Activated naive CD4-positive, alpha-beta T cell treated with anti-CD3 and anti-CD28 coated beads, Interleukin-2, amount 10 ng/mL, durations not matched to agents 7 days and 5 days (primary cell): Measurements from ENCODE around the gene C16orf78.

Source experiments
- CTCF ChIA-PET: fragments of 350-600 bp; sonication (Branson Sonifier 250); formaldehyde crosslinking; loops from one replicate; lab custom pipeline; 2021; ENCODE audit warnings: antibody characterized with exemption; lab: Charles Lee
- DNase-seq: peaks from one replicate; pipeline ENCODE4 v3.0.0-alpha.2; 2020
- H3K27ac Mint-ChIP-seq: one replicate; pipeline ENCODE4 v1.8.0; 2021; ENCODE audit warnings: mild to moderate bottlenecking, moderate library complexity, mixed read lengths
- H3K27me3 Mint-ChIP-seq: one replicate; pipeline ENCODE4 v1.8.0; 2021; ENCODE audit warnings: mild to moderate bottlenecking, mixed read lengths
- H3K36me3 Mint-ChIP-seq: one replicate; pipeline ENCODE4 v1.8.0; 2021; ENCODE audit warnings: mixed read lengths
- H3K4me1 Mint-ChIP-seq: one replicate; pipeline ENCODE4 v1.8.0; 2021; ENCODE audit warnings: mixed read lengths
- H3K4me3 Mint-ChIP-seq: one replicate; pipeline ENCODE4 v1.8.0; 2021; ENCODE audit warnings: mild to moderate bottlenecking, moderate library complexity, mixed read lengths
- H3K9me3 Mint-ChIP-seq: one replicate; pipeline ENCODE4 v1.8.0; 2021; ENCODE audit warnings: mixed read lengths

Gene C16orf78, protein sequence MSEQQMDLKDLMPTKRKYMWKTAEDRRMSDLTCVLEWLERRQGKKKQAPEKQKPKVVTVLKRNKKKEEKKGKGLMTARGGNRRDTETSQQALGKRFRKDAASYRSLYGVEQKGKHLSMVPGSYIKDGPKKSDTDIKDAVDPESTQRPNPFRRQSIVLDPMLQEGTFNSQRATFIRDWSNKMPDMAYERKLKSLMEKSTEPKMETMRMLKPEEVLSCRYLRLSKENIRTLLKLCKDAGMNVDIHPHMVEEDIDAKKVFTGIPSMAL

DNA sequence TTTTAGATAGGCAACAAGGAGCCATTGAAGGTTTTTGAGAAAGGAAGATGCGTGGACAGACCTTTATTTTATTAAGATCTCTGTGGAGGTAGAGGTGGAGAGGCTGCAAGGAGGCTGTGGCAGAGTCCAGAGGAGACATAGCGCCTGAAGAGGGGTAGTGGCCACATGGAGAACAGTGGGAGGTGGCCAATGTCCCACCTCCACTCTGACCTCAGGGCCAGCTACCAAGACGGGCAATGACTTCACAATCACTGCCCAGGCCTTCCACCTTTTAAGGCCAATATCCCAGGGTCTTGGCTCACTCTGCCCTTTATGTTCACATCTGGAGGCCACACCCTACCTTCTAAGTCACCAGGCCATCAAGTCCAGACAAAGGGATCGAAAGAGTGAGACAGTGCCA lies at the start of gene C16orf78:
Gene C16orf78 (plus strand): TSS at position 301 of the 400 bp plus-strand sequence. CDS start 136 bp downstream, outside the sequence.
- no peaks in the 10 kb centered on the region for H3K4me1 Mint-ChIP-seq
- H3K4me3 Mint-ChIP-seq = no peak within 1 kb of the TSS
- H3K9me3 Mint-ChIP-seq = no peaks in the 10 kb centered on the region
- H3K27me3 Mint-ChIP-seq = peaks cover 12% of the 10 kb centered on the region
- no peaks in the 10 kb centered on the region for H3K36me3 Mint-ChIP-seq
- no peak for DNase-seq
- CTCF ChIA-PET = no interaction called here
- no peak within 1 kb of the TSS for H3K27ac Mint-ChIP-seq

DNA sequence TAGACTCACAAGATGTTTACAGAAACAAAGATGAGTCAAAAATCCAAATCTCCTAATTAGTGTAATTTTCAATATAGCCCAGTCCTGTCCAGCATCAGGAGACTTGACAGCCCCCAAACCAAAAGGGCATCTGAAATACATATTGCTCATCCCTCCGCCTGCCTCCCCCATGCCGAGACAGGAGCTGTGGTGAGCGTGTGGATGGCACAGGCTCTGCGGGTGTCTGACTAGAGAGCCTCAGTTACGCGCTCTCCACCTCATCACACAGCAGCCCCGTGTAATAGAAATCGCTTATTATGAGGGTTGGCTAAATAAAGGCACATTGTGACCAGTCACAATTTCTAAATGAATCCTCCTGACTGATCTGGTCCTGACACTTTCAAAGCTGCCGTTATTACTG lies 48.9 kb upstream of the C16orf78 start:
- Mint-ChIP-seq H3K9me3 (no peaks in the 10 kb centered on the region), H3K27ac (no peak overlapping the region), H3K4me3 (no peak overlapping the region), H3K27me3 (peaks cover 4% of the 10 kb centered on the region), H3K36me3 (no peaks in the 10 kb centered on the region), H3K4me1 (no peaks in the 10 kb centered on the region)
- CTCF ChIA-PET = no interaction called here
- DNase-seq = no peak

DNA sequence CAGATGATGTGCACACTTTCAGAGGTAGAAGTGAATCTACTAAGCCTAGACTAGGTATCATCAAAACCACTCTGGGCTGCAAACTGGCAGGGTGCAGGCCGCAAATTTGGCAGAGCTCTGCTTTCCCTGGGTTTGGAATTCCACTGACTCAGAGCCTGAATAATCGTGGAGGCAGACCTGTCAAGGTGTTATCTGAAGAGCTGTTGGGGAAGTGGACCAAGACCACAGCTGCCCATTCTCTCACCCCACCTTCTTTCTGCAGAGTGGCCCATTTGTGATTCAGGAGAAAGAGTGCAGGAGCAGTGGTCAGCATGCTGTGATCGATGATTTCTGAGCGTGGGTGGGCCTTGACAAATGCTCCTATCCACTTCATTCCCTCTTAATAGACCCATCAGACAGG lies 46.1 kb upstream of the C16orf78 start:
- DNase-seq = no peak
- no peaks in the 10 kb centered on the region for H3K4me1 Mint-ChIP-seq
- no peaks in the 10 kb centered on the region for H3K9me3 Mint-ChIP-seq
- H3K27ac Mint-ChIP-seq = no peak overlapping the region
- no peak overlapping the region for H3K4me3 Mint-ChIP-seq
- H3K36me3 Mint-ChIP-seq = no peaks in the 10 kb centered on the region
- no peaks in the 10 kb centered on the region for H3K27me3 Mint-ChIP-seq
- CTCF ChIA-PET = no interaction called here

DNA sequence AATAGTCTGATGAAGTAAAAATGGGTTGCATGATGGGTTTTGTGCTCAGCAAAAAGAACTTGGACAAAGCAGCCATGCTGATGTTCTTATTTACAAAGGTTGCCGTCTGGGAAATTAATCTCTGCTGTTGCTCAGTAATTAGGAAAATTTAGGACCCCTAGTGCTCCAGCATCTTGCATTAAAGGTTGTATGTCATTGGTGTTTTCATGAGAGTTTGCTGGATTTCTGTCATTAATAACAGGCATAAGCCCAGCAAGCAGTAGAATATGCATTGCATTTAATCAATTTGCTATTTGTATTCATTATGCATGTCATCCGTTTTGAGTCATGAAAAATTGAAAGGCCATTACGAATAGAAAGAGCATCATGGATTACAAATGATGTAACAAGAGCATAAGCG lies 45.3 kb upstream of the C16orf78 start:
- H3K36me3 Mint-ChIP-seq = no peaks in the 10 kb centered on the region
- H3K27ac Mint-ChIP-seq = no peak overlapping the region
- no peaks in the 10 kb centered on the region for H3K4me1 Mint-ChIP-seq
- CTCF ChIA-PET = no interaction called here
- no peaks in the 10 kb centered on the region for H3K27me3 Mint-ChIP-seq
- no peaks in the 10 kb centered on the region for H3K9me3 Mint-ChIP-seq
- H3K4me3 Mint-ChIP-seq = no peak overlapping the region
- no peak for DNase-seq

DNA sequence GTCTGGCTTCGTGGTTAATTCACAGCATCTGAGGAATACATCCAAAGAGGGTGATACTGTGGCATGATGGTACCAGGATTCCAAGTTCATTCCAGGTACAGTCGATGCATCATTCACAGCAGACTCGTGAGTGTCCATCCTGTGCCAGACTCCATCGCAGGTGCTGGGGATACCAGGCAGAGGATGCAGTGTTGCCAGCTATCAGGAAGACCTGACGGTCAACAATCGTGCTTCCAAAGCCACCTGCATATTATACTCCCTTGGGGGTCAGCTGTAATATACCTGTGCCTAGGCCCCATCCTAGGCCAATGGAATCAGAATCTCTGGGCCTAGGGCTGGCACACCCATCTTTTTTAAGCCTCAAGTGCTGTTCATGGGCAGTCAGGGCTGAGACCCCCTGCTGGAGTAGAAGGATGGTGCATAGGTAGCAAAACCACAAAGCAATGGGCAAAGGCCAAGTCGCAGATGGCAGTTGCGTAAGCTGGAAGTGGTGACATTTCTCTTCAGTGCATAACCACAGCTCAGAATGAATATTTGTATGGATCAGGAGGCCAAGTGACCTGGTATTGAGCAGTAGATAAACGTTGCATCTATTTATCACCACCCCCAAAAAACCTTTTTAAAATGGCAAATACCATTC lies 42.9 kb upstream of the C16orf78 start:
- no peak for DNase-seq
- H3K27me3 Mint-ChIP-seq = no peaks in the 10 kb centered on the region
- no peaks in the 10 kb centered on the region for H3K9me3 Mint-ChIP-seq
- H3K4me1 Mint-ChIP-seq = no peaks in the 10 kb centered on the region
- CTCF ChIA-PET = no interaction called here
- no peak overlapping the region for H3K27ac Mint-ChIP-seq
- no peaks in the 10 kb centered on the region for H3K36me3 Mint-ChIP-seq
- H3K4me3 Mint-ChIP-seq = no peak overlapping the region

DNA sequence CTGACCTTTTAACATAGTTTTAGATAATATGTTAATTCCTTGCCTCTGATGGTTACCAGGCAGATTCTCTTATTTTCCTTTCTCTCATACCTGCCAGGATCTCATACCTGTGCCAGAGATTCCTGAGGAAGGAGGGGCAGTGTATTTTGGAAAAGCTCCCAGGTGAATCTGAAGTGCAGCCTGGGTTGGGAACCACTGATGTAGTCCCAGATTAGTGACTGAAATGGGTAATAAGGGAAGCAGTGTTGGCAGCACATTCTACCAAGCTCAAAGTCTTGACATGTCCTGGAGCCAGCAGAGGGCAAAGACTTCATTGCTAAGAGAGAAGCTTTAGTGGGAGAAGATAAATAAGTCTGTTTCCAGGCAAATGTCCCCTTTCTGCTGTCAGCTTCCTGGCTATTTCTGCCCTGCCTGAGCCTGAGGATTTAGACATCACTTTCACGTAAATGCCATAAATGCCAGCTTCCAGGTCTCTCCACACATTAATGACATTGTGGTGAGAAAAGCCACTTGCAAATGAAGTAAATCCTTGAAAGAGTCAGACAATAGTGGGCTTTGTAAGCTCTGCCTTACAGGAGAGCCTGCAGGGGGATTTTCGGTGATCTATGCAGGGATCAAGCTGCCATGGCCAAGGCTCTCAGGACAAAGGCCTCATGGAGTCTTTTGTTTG lies 40.9 kb upstream of the C16orf78 start:
- DNase-seq = no peak
- Mint-ChIP-seq H3K4me3 (no peak overlapping the region), H3K27ac (no peak overlapping the region), H3K27me3 (no peaks in the 10 kb centered on the region), H3K36me3 (no peaks in the 10 kb centered on the region), H3K9me3 (no peaks in the 10 kb centered on the region), H3K4me1 (no peaks in the 10 kb centered on the region)
- CTCF ChIA-PET = no interaction called here

DNA sequence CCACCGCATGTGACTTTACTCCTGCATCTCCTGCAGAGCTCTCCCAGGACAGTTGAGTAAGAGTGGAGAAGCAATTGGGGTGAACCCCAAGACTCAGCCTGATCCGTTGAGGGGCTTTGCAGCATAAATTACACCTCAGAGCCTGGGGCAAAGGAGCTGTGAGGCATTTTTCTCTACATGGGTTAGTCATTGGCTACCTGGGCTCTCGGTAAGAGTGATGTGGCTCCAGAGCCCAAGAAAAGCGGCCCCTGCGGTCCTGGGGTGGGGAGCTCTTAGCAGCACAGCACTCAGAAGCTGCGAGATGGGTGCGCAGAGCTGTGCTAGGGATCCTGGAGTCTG lies 40.4 kb upstream of the C16orf78 start:
- no peak for DNase-seq
- CTCF ChIA-PET = no interaction called here
- H3K36me3 Mint-ChIP-seq = no peaks in the 10 kb centered on the region
- H3K27ac Mint-ChIP-seq = no peak overlapping the region
- no peaks in the 10 kb centered on the region for H3K27me3 Mint-ChIP-seq
- no peaks in the 10 kb centered on the region for H3K9me3 Mint-ChIP-seq
- no peaks in the 10 kb centered on the region for H3K4me1 Mint-ChIP-seq
- no peak overlapping the region for H3K4me3 Mint-ChIP-seq

DNA sequence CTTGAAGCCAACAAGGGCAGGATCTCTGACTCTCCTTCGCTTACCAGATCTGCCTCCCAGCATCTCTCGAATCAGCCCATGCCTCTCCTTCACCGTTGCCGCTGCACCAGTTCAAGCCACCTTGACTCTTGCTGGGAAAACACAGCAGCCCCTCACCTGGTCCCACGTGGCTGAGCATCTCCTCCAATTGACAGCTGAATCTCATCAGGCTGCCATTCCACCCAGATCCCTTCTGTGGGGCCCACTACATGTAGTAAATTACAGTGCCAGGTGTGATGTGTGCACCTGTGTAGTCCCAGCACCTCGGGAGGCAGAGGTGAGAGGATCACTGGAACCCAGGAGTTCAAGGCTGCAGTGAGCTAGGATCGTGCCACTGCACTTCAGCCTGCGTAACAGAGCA lies 37.8 kb upstream of the C16orf78 start:
- no peaks in the 10 kb centered on the region for H3K4me1 Mint-ChIP-seq
- no peak overlapping the region for H3K27ac Mint-ChIP-seq
- CTCF ChIA-PET = interaction anchor here (0.8 kb wide), 1 partner anchor 16 kb away, joined by 3 read pairs; no protein-coding TSS in a partner anchor
- no peaks in the 10 kb centered on the region for H3K9me3 Mint-ChIP-seq
- no peaks in the 10 kb centered on the region for H3K36me3 Mint-ChIP-seq
- H3K27me3 Mint-ChIP-seq = peaks cover 3% of the 10 kb centered on the region
- H3K4me3 Mint-ChIP-seq = no peak overlapping the region
- no peak for DNase-seq

DNA sequence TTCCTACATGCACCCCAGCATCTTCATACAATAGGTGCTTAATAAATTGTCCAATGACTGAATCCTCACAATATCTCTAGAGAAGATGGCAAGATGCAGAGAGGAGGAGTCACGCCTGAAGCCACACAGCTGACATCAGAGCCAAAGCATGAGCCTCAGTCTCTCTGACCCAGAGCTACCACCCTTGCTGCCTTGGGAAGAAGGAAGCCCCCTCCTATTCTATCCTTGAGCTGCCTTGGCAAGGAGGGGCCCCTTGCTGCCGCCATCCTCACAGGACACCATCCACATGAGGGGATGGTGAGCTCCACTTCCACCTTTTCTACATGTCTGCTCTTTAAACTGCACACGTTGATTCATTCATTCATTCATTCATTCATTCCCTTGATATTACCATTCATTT lies 37.0 kb upstream of the C16orf78 start:
- no peaks in the 10 kb centered on the region for H3K4me1 Mint-ChIP-seq
- H3K27me3 Mint-ChIP-seq = peaks cover 3% of the 10 kb centered on the region
- no peak for DNase-seq
- no peaks in the 10 kb centered on the region for H3K9me3 Mint-ChIP-seq
- H3K27ac Mint-ChIP-seq = no peak overlapping the region
- CTCF ChIA-PET = no interaction called here
- H3K4me3 Mint-ChIP-seq = no peak overlapping the region
- no peaks in the 10 kb centered on the region for H3K36me3 Mint-ChIP-seq

DNA sequence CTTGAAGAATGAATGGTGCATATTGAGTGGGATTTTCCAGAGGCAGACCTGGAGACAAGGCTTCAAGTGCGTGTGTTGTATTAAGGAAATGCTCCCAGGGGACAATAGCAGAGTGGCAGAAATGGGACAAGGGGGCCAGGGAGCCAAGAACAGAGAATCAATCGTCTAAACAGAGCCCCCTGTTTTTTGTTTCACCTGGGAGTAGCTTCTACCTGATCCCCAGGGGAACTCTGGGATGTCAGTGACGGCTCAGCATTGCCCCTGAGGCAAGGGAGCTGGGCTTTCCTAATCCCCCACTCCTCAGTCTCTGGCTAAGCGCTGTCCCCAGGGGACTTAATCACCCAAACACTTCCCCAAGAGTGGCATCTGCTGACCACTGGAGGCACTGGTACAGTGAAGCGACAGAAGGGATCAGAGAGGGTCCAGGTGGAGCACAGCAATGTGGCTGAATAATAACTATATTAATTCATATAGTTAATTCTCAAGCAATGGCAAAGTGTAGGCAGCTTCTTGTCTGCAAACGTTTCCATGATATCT lies 35.7 kb upstream of the C16orf78 start:
- H3K36me3 Mint-ChIP-seq = no peaks in the 10 kb centered on the region
- CTCF ChIA-PET = interaction anchor here (0.7 kb wide), 1 partner anchor 16 kb away, joined by 4 read pairs; no protein-coding TSS in a partner anchor
- no peak overlapping the region for H3K27ac Mint-ChIP-seq
- H3K4me1 Mint-ChIP-seq = no peaks in the 10 kb centered on the region
- H3K27me3 Mint-ChIP-seq = peaks cover 3% of the 10 kb centered on the region
- no peak for DNase-seq
- H3K9me3 Mint-ChIP-seq = no peaks in the 10 kb centered on the region
- no peak overlapping the region for H3K4me3 Mint-ChIP-seq

DNA sequence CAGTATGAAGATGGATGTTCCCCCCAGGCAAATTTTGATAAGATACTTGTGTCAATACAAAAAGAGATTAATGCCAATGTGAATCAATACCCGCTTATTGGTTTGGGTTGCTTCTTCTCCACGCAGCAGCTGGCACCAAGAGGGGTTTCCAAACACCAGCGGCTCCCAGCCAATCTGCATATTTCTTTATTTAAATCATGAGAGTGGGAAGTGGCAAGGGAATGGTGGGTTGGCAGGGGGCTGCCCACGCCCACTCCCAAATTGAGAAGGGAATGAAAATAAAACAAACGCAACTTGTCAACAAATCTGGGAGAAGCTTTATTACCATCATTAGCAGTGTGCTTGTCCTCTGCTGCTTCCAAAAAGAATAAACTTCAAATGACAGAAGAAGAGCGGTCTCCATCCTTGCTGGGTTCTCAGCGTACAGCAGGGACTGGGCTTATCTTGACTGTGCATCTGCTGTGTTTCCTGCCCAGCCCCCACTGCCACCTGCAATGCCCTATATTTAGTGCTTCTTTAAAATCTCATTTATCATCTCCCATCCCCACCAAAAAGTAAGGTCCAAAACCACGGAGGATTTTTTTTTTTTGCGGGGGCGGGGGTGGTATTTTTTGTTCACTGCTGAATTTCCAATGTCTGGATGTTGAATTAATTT lies 34.9 kb upstream of the C16orf78 start:
- no peaks in the 10 kb centered on the region for H3K9me3 Mint-ChIP-seq
- CTCF ChIA-PET = no interaction called here
- H3K27ac Mint-ChIP-seq = no peak overlapping the region

DNA sequence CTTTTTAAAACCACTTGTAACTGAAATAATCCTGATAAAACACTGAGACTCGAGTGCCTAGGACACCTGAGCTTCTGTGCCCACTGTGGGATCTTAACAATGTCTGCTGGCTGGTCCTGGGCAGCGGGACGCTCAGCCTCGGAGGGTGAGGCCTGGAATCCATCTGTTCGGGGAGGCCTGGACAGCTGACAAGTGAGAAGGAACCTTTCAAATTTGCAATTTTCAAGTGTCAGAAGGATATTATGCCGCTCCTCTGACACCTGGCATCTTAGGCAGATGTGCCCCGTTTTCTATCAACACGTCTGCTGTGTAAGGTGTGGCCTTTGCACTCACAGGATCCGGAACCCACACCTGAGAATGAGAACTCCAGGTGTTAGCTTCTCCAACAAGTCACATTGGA lies 33.1 kb upstream of the C16orf78 start:
- Mint-ChIP-seq H3K27me3 (peaks cover 3% of the 10 kb centered on the region), H3K27ac (no peak overlapping the region), H3K36me3 (no peaks in the 10 kb centered on the region), H3K9me3 (no peaks in the 10 kb centered on the region), H3K4me3 (no peak overlapping the region), H3K4me1 (no peaks in the 10 kb centered on the region)
- no peak for DNase-seq
- CTCF ChIA-PET = interaction anchor here (0.8 kb wide), 1 partner anchor 12 kb away, joined by 3 read pairs; no protein-coding TSS in a partner anchor

More for the DNA sequence above, 34.9 kb upstream of the C16orf78 start:
- Mint-ChIP-seq H3K4me3 (no peak overlapping the region), H3K4me1 (no peaks in the 10 kb centered on the region), H3K27me3 (peaks cover 3% of the 10 kb centered on the region), H3K36me3 (no peaks in the 10 kb centered on the region)
- no peak for DNase-seq

DNA sequence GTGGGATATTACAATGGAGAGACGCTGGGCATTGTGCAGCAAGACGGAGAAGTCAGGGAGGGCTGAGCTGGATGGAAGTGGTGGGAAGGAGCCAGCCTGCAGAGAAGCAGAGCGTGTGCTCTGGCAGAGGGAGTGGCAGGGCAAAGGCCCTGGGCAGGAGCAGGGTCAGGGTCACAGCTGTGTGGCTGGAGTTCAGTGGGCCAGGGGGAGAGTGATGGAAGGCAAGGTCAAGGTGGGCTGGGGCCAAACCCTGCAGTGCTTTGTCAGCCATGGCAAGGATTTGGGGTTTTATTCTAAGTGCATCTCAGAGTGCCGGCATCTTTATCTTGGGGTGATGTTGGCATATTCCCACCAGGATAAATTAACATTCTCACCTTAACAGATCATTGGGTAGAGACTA lies 31.9 kb upstream of the C16orf78 start:
- H3K27ac Mint-ChIP-seq = no peak overlapping the region
- H3K9me3 Mint-ChIP-seq = no peaks in the 10 kb centered on the region
- CTCF ChIA-PET = no interaction called here
- no peak overlapping the region for H3K4me3 Mint-ChIP-seq
- no peak for DNase-seq
- H3K36me3 Mint-ChIP-seq = no peaks in the 10 kb centered on the region
- H3K4me1 Mint-ChIP-seq = no peaks in the 10 kb centered on the region
- peaks cover 3% of the 10 kb centered on the region for H3K27me3 Mint-ChIP-seq
